Measurements from ENCODE around the gene CORO7. TPM values are rescaled to one million over a fixed set of nuclear protein-coding genes. Genes with fewer than 3 reads are reported as not detected.

CORO7 gene
- total and polyA plus RNA-seq, 2 donors (not counting 1 experiment from before 2014, with no cell fraction given) = 117 to 230 TPM

- no peak overlapping the region for H3K27ac ChIP-seq (ENCODE audit: low read length in 2 of 2)
- H3K4me1 Mint-ChIP-seq = peaks cover 44% of the 10 kb centered on the region
- no peaks in the 10 kb centered on the region for H3K9me3 Mint-ChIP-seq (ENCODE audit: insufficient read depth)
- no peaks in the 10 kb centered on the region for H3K36me3 ChIP-seq (replicated peaks in 1 of 2; ENCODE audit: control extremely low read depth in 1 of 2, control insufficient read depth in 1 of 2, extremely low read depth in 1 of 2, insufficient read depth in 2 of 2, low read length in 1 of 2)
- H3K27me3 ChIP-seq (replicated peaks in 1 of 4; ENCODE audit: control extremely low read depth in 1 of 4, control insufficient read depth in 3 of 4, insufficient read depth in 4 of 4, low read length in 3 of 4) = peaks cover 0 to 26% (median 9%) of the 10 kb centered on the region in 4 experiments
- WGBS (ENCODE audit: insufficient coverage) = 45% methylated on average over 11 of the region's 11 CpGs
- H3K79me2 ChIP-seq (ENCODE audit: control insufficient read depth, insufficient read depth, low read length) = peaks cover 4% of the 10 kb centered on the region
- ChIA-PET CTCF (interaction anchor here (0.8 to 15.7 kb wide), 14 partner anchors 8 to 431 kb away, joined by 3 to 165 read pairs (median 4); partner anchors contain the start of gene TFAP4), POLR2A (interaction anchor here (1.1 to 1.3 kb wide), 2 partner anchors 37 to 42 kb away, joined by 3 read pairs; partner anchors contain the start of genes PAM16 and TFAP4)
- H3K4me2 ChIP-seq (replicated peaks; ENCODE audit: low read depth, low read length, poor library complexity, severe bottlenecking) = peak overlapping the region; percentile 7
- ATAC-seq (ENCODE audit: low read depth) = peak; percentile 13
- H3K4me1 ChIP-seq (ENCODE audit: control insufficient read depth in 2 of 2, insufficient read depth in 2 of 2, low read length in 2 of 2) = peaks cover 23 to 49% of the 10 kb centered on the region in 2 donors
- DNase-seq = peak; percentile 82
- H3K9ac ChIP-seq (ENCODE audit: low read length) = no peak overlapping the region
- intact Hi-C loops (cut with micrococcal nuclease) = loop anchor here (1.0 to 5.0 kb wide), 4 partner anchors 21 to 382 kb away; partner anchors contain the start of genes CDIP1 and NUDT16L1
- H2AFZ ChIP-seq (ENCODE audit: insufficient read depth, low read depth, low read length, poor library complexity, severe bottlenecking) = peak overlapping the region; percentile 5
- H4K20me1 ChIP-seq (ENCODE audit: control insufficient read depth, insufficient read depth, low read length, poor library complexity, severe bottlenecking) = no peaks in the 10 kb centered on the region
- H3K9me3 ChIP-seq (ENCODE audit: control extremely low read depth in 1 of 3, control insufficient read depth in 2 of 3, insufficient read depth in 1 of 3, low read length in 2 of 3) = peaks cover 0 to 7% (median 0%) of the 10 kb centered on the region in 3 donors
- TF ChIP-seq CTCF (IDR thresholded peaks at IDR 0.05) (peak; percentile 80), EZH2 (IDR thresholded peaks at IDR 0.05; ENCODE audit: borderline replicate concordance, insufficient read depth, low read depth, low read length, poor library complexity, severe bottlenecking) (no peak)
- H3K4me3 ChIP-seq (ENCODE audit: control extremely low read depth in 1 of 5, extremely low read depth in 1 of 5, insufficient read depth in 1 of 5, low read depth in 2 of 5, low read length in 4 of 5) = no peak overlapping the region
- peaks cover 9% of the 10 kb centered on the region for H3K27me3 Mint-ChIP-seq
- H3K4me3 Mint-ChIP-seq = peak overlapping the region; percentile 57
- no peak overlapping the region for H3K27ac Mint-ChIP-seq
These were observed 106.5 kb downstream of the CORO7 start for GRCh38 chr16:4309833-4310266.
